HCT116 (cell line): ENCODE measurements around the gene EIPR1. TPM values are rescaled to one million over a fixed set of nuclear protein-coding genes. Genes with fewer than 3 reads are reported as not detected.
A peak's percentile ranks its signal among the peaks of the same experiment; 100 is the strongest.
"Not testable (repeated sequence)": the region's sequence is repeated elsewhere in the genome, so short reads cannot be mapped to it uniquely, and the experiment has no call there.

Experiments
- ATAC-seq: fragments of 200-7000 bp; cut with Tn5 transposase; 2 replicates; pipeline ENCODE4 v1.9.1; 2020; ENCODE audit warnings: mild to moderate bottlenecking, moderate library complexity
- BruUV-seq: library from RNA; stranded (reverse); fragments of 400-500 nt; replicated peaks from 2 replicates; lab custom pipeline; 2021; lab: Mats Ljungman, UMichigan
- CTCF ChIA-PET: fragments of 300-600 bp; sonication (Branson Sonifier 250); formaldehyde crosslinking; loops from one replicate; lab custom pipeline; 2021; ENCODE audit warnings: antibody characterized with exemption; lab: Charles Lee
- POLR2A ChIA-PET: fragments of 300-600, 350-600 bp; sonication (Branson Sonifier 250); formaldehyde crosslinking; loops from one replicate; lab custom pipeline; 2021; ENCODE audit warnings: antibody characterized with exemption; lab: Charles Lee
- RAD21 ChIA-PET, 2 experiments: fragments of 300-600 bp; sonication (Branson Sonifier 250); formaldehyde crosslinking; loops; one replicate each; lab custom pipeline; 2023; ENCODE audit warnings: low total read pairs in 2 of 2; ENCODE audit not compliant: uncharacterized antibody in 2 of 2, unreplicated experiment in 2 of 2, low non-redundant PET in 1 of 2; lab: Charles Lee
- DNase-seq: peaks from one replicate; pipeline ENCODE4 v3.0.0-alpha.2; 2010; ENCODE audit warnings: low read depth, low spot score
- H2AFZ ChIP-seq: fragments of 200-600 bp; shearing (Covaris generic), sonication (generic); 2 replicates; pipeline ENCODE4 v1.6.1; 2017; ENCODE audit warnings: low read depth, mixed run types, mixed read lengths, antibody characterized with exemption, low read length; ENCODE audit not compliant: poor library complexity, severe bottlenecking
- H3K27ac ChIP-seq: 2 replicates; pipeline ENCODE4 v1.5.1; 2012; ENCODE audit warnings: low read depth, low read length
- H3K27me3 ChIP-seq: fragments of 200-600 bp; sonication (generic); 2 replicates; pipeline ENCODE4 v1.6.1; 2016; ENCODE audit warnings: mixed run types, low read length, mixed read lengths; ENCODE audit not compliant: insufficient read depth
- H3K36me3 ChIP-seq, 2 experiments: fragments of 200-500 bp in 1 of 2; fragments of 200-600 bp in 1 of 2; sonication (Bioruptor generic) in 1 of 2; sonication (generic) in 1 of 2; 2 replicates each; pipeline versions ENCODE4 v1.5.1 to v1.6.1; 2014 to 2016; ENCODE audit warnings: low read length in 2 of 2, inconsistent platforms in 1 of 2, mixed read lengths in 1 of 2, mixed run types in 1 of 2; ENCODE audit not compliant: insufficient read depth in 2 of 2, control insufficient read depth in 1 of 2
- H3K4me1 ChIP-seq, 2 experiments: fragments of 200-600 bp in 1 of 2; sonication (generic) in 1 of 2; 2 replicates each; pipeline versions ENCODE4 v1.5.1 to v1.6.1; 2012 to 2017; ENCODE audit warnings: low read length in 2 of 2, inconsistent platforms in 1 of 2, mild to moderate bottlenecking in 1 of 2, mixed read lengths in 1 of 2, mixed run types in 1 of 2, moderate library complexity in 1 of 2; ENCODE audit not compliant: insufficient read depth in 2 of 2, control insufficient read depth in 1 of 2
- H3K4me2 ChIP-seq: fragments of 200-600 bp; sonication (generic); 2 replicates; pipeline ENCODE4 v1.6.1; 2017; ENCODE audit warnings: mixed run types, low read length, mixed read lengths
- H3K4me3 ChIP-seq, 2 experiments: fragments of 200-600 bp in 1 of 2; sonication (generic) in 1 of 2; replicated peaks in 1 of 2; 2 replicates each; pipeline ENCODE4 v1.5.1; 2011 to 2016; ENCODE audit warnings: low read length in 2 of 2, control low read depth in 1 of 2, low read depth in 1 of 2, mild to moderate bottlenecking in 1 of 2, mixed read lengths in 1 of 2, mixed run types in 1 of 2
- H3K79me2 ChIP-seq: fragments of 200-600 bp; sonication (generic); 2 replicates; pipeline ENCODE4 v1.6.1; 2017; ENCODE audit warnings: mild to moderate bottlenecking, mixed run types, low read length, moderate library complexity, mixed read lengths; ENCODE audit not compliant: insufficient read depth
- H3K9ac ChIP-seq: fragments of 200-600 bp; sonication (generic); 2 replicates; pipeline ENCODE4 v1.6.1; 2016; ENCODE audit warnings: low read length, mixed read lengths
- H3K9me2 ChIP-seq: fragments of 200-600 bp; sonication (generic), shearing (Covaris generic); 2 replicates; pipeline ENCODE4 v1.6.1; 2017; ENCODE audit warnings: mixed run types, mild to moderate bottlenecking, moderate library complexity; ENCODE audit not compliant: insufficient read depth
- H3K9me3 ChIP-seq, 2 experiments: fragments of 200-500 bp in 1 of 2; fragments of 200-600 bp in 1 of 2; sonication (Bioruptor generic) in 1 of 2; sonication (generic) in 1 of 2; 2 replicates each; pipeline ENCODE4 v1.6.1; 2014 to 2017; ENCODE audit warnings: low read length in 2 of 2, mixed read lengths in 2 of 2, inconsistent platforms in 1 of 2, low read depth in 1 of 2, mild to moderate bottlenecking in 1 of 2, mixed run types in 1 of 2, moderate library complexity in 1 of 2; ENCODE audit not compliant: control insufficient read depth in 1 of 2, insufficient read depth in 1 of 2
- H4K20me1 ChIP-seq: fragments of 200-600 bp; sonication (generic), shearing (Covaris generic); 2 replicates; pipeline ENCODE4 v1.6.1; 2017; ENCODE audit warnings: mixed run types, mild to moderate bottlenecking, moderate library complexity; ENCODE audit not compliant: insufficient read depth
- CBX3 ChIP-seq: IDR thresholded peaks from 2 replicates; pipeline ENCODE4 v1.6.1; 2012; ENCODE audit warnings: low read depth
- ELF1 ChIP-seq: IDR thresholded peaks from 2 replicates; pipeline ENCODE4 v1.6.1; 2012; ENCODE audit warnings: low read depth, borderline replicate concordance
- EZH2phosphoT487 ChIP-seq: fragments of 200-600 bp; IDR thresholded peaks from 2 replicates; pipeline ENCODE4 v1.6.1; 2018; ENCODE audit warnings: antibody characterized with exemption, borderline replicate concordance
- MAX ChIP-seq: IDR thresholded peaks from 2 replicates; pipeline ENCODE4 v1.6.1; 2012
- POLR2AphosphoS5 ChIP-seq: IDR thresholded peaks from 2 replicates; pipeline ENCODE4 v1.6.1; 2011; ENCODE audit warnings: mild to moderate bottlenecking, low read depth, low read length, moderate library complexity
- YY1 ChIP-seq: IDR thresholded peaks from 2 replicates; pipeline ENCODE4 v1.6.1; 2011; ENCODE audit warnings: low read length, low read depth, moderate library complexity, mild to moderate bottlenecking; ENCODE audit not compliant: insufficient replicate concordance; ENCODE audit errors: extremely low read depth
- ZNF274 ChIP-seq: fragments of 200-500 bp; sonication (Bioruptor generic); IDR thresholded peaks from 2 replicates; pipeline ENCODE4 v1.6.1; 2014; ENCODE audit warnings: mild to moderate bottlenecking, low read depth, low read length, inconsistent platforms
- intact Hi-C: fragments of 100-400 bp; cut with micrococcal nuclease; formaldehyde crosslinking; loops from 2 replicates; pipeline ENCODE4 v1.10.0; 2022
- total RNA-seq: library from RNA; stranded (reverse); gene quantifications from one replicate; pipeline ENCODE4 v1.2.1, GENCODE V29; 2021; ENCODE audit not compliant: unreplicated experiment
- TF ChIP-seq, protein P1 (sequence below): IDR thresholded peaks from 2 replicates; pipeline ENCODE4 v1.6.1; 2011; ENCODE audit warnings: mild to moderate bottlenecking, low read length, moderate library complexity; ENCODE audit not compliant: insufficient replicate concordance; ENCODE audit errors: extremely low read depth

Gene EIPR1
- total RNA-seq, 1 experiment from 2014 or later, result 36.9 TPM

- no TSS peak for BruUV-seq
- no peak for ATAC-seq
- Histone ChIP-seq H3K9me2 (no peaks in the 10 kb centered on the region), H3K27me3 (no peaks in the 10 kb centered on the region), H3K36me3 (no peaks in the 10 kb centered on the region; a peak in 1 of 4 replicates), H3K9ac (peak overlapping the region; percentile 86), H3K4me1 (peaks cover 10 to 28% of the 10 kb centered on the region in 2 experiments; a peak in 3 of 4 replicates), H3K27ac (no peak overlapping the region), H4K20me1 (no peaks in the 10 kb centered on the region), H3K4me3 (peak overlapping the region; percentile 90 to 95), H2AFZ (no peak overlapping the region), H3K9me3 (no peaks in the 10 kb centered on the region), H3K4me2 (peak overlapping the region; percentile 80), H3K79me2 (peaks cover 49% of the 10 kb centered on the region)
- TF ChIP-seq POLR2AphosphoS5, result no peak
- no peak for TF ChIP-seq MAX
- TF ChIP-seq, protein P1, sequence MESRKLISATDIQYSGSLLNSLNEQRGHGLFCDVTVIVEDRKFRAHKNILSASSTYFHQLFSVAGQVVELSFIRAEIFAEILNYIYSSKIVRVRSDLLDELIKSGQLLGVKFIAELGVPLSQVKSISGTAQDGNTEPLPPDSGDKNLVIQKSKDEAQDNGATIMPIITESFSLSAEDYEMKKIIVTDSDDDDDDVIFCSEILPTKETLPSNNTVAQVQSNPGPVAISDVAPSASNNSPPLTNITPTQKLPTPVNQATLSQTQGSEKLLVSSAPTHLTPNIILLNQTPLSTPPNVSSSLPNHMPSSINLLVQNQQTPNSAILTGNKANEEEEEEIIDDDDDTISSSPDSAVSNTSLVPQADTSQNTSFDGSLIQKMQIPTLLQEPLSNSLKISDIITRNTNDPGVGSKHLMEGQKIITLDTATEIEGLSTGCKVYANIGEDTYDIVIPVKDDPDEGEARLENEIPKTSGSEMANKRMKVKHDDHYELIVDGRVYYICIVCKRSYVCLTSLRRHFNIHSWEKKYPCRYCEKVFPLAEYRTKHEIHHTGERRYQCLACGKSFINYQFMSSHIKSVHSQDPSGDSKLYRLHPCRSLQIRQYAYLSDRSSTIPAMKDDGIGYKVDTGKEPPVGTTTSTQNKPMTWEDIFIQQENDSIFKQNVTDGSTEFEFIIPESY, result no peak
- TF ChIP-seq CBX3, result no peak
- TF ChIP-seq ELF1, result no peak
- TF ChIP-seq YY1, result no peak
- TF ChIP-seq EZH2phosphoT487, result no peak
- TF ChIP-seq ZNF274, result no peak
- ChIA-PET CTCF (no interaction called here), RAD21 (interaction anchor here in 1 of 2 experiments (0.7 kb wide), 1 partner anchor 9 kb away, joined by 4 read pairs; no protein-coding TSS in a partner anchor), POLR2A (no interaction called here)
- DNase-seq, result no peak
- intact Hi-C loops, result no loop called here
These were observed 797 bp downstream of the EIPR1 start for GRCh38 chr2:3376821-3377220.

- intact Hi-C loops, H3K4me1 ChIP-seq, H2AFZ ChIP-seq, H4K20me1 ChIP-seq, H3K9me3 ChIP-seq, H3K36me3 ChIP-seq, CTCF ChIA-PET, H3K4me2 ChIP-seq, POLR2A ChIA-PET, H3K4me3 ChIP-seq, H3K9me2 ChIP-seq, H3K9ac ChIP-seq, H3K27me3 ChIP-seq, DNase-seq, BruUV-seq, RAD21 ChIA-PET, ATAC-seq: not testable (repeated sequence)
- Histone ChIP-seq H3K27ac (peak overlapping the region; percentile 22), H3K79me2 (peaks cover 34% of the 10 kb centered on the region)
These were observed 8.1 kb downstream of the EIPR1 start for GRCh38 chr2:3369340-3370181.
